Endodermal cell (in vitro differentiated cells): ENCODE results near the gene ZBTB40. TPM values are rescaled to one million over a fixed set of nuclear protein-coding genes. Genes with fewer than 3 reads are reported as not detected.

Experiments
- DNase-seq: peaks from one replicate; pipeline ENCODE4 v3.0.0-alpha.2; 2017
- H3K27ac ChIP-seq: 2 replicates; pipeline ENCODE4 v1.5.1; 2013; ENCODE audit warnings: mild to moderate bottlenecking, low read depth, low read length, moderate library complexity
- H3K27me3 ChIP-seq: 2 replicates; pipeline ENCODE4 v1.6.1; 2013; ENCODE audit warnings: mild to moderate bottlenecking, low read length, moderate library complexity; ENCODE audit not compliant: insufficient read depth, control insufficient read depth, poor library complexity, severe bottlenecking
- H3K36me3 ChIP-seq: 2 replicates; pipeline ENCODE4 v1.7.0; 2013; ENCODE audit warnings: mild to moderate bottlenecking, low read length, moderate library complexity; ENCODE audit not compliant: control insufficient read depth, insufficient read depth
- H3K4me1 ChIP-seq: one replicate; pipeline ENCODE4 v1.7.0; 2013; ENCODE audit warnings: low read length; ENCODE audit not compliant: control insufficient read depth, insufficient read depth
- H3K4me3 ChIP-seq: 2 replicates; pipeline ENCODE4 v1.5.1; 2013; ENCODE audit warnings: mild to moderate bottlenecking, low read length, moderate library complexity
- H3K9ac ChIP-seq: 2 replicates; pipeline ENCODE4 v1.6.1; 2013; ENCODE audit warnings: mild to moderate bottlenecking, low read length, moderate library complexity; ENCODE audit not compliant: poor library complexity, severe bottlenecking; ENCODE audit errors: extremely low read depth
- H3K9me3 ChIP-seq: 2 replicates; pipeline ENCODE4 v1.6.1; 2013; ENCODE audit warnings: mild to moderate bottlenecking, low read length, moderate library complexity; ENCODE audit not compliant: control insufficient read depth
- H3K27ac Mint-ChIP-seq: 2 replicates; pipeline ENCODE4 v1.8.0; 2020; ENCODE audit warnings: mixed read lengths
- H3K27me3 Mint-ChIP-seq: 2 replicates; pipeline ENCODE4 v1.8.0; 2021; ENCODE audit warnings: mild to moderate bottlenecking, mixed read lengths; ENCODE audit not compliant: insufficient read depth
- H3K36me3 Mint-ChIP-seq: 2 replicates; pipeline ENCODE4 v1.8.0; 2020; ENCODE audit warnings: low read depth, mixed read lengths
- H3K4me1 Mint-ChIP-seq: 2 replicates; pipeline ENCODE4 v1.8.0; 2020; ENCODE audit warnings: mixed read lengths
- H3K4me3 Mint-ChIP-seq: 2 replicates; pipeline ENCODE4 v1.8.0; 2020; ENCODE audit warnings: mild to moderate bottlenecking, moderate library complexity, mixed read lengths
- H3K9me3 Mint-ChIP-seq: 2 replicates; pipeline ENCODE4 v1.8.0; 2020; ENCODE audit warnings: mild to moderate bottlenecking, mixed read lengths
- CTCF ChIP-seq: fragments of 200-600 bp; sonication (generic); conservative IDR thresholded peaks from 2 replicates; pipeline ENCODE4 v1.5.0; 2021; ENCODE audit warnings: antibody characterized with exemption, mild to moderate bottlenecking
- WGBS, 2 experiments: methylation state at CpG; one replicate each; pipeline versions ENCODE4 v1.1.5 to v1.1.7; 2013; ENCODE audit warnings: missing lambda C conversion rate in 2 of 2, mixed read lengths in 1 of 2; ENCODE audit not compliant: insufficient coverage in 1 of 2, insufficient read length in 1 of 2; 5-methylcytosine and 5-hydroxymethylcytosine counted together
- total RNA-seq, 2 donors: library from RNA; stranded (reverse); fragmentation: NEBNext Ultra II Directional in 1 of 2; extraction: Animal tissue kit (Norgen Biotek cat#: 25700) in 1 of 2; gene quantifications; 2 replicates in 1 of 2; 3 replicates in 1 of 2; pipeline ENCODE4 v1.2.1, GENCODE V29; 2021

Gene ZBTB40
- total RNA-seq, 2 donors from 2014 or later, result 18.5 to 29.7 TPM

- Histone ChIP-seq H3K4me3 (no peak overlapping the region), H3K36me3 (no peaks in the 10 kb centered on the region), H3K27me3 (peaks cover 14% of the 10 kb centered on the region), H3K27ac (no peak overlapping the region), H3K9me3 (no peaks in the 10 kb centered on the region), H3K4me1 (no peaks in the 10 kb centered on the region), H3K9ac (no peak overlapping the region)
- Mint-ChIP-seq H3K4me1 (no peaks in the 10 kb centered on the region), H3K36me3 (no peaks in the 10 kb centered on the region), H3K4me3 (no peak overlapping the region), H3K27ac (no peak overlapping the region), H3K9me3 (no peaks in the 10 kb centered on the region), H3K27me3 (peaks cover 9% of the 10 kb centered on the region)
- WGBS, 2 experiments, result 90 to 98% methylated on average over 7 to 9 of the region's 9 CpGs
- no peak for TF ChIP-seq CTCF
- no peak for DNase-seq
Observed at GRCh38 chr1:22542886-22543285, 91.2 kb downstream of the ZBTB40 start.

- Mint-ChIP-seq H3K4me1 (no peaks in the 10 kb centered on the region), H3K36me3 (no peaks in the 10 kb centered on the region), H3K27ac (no peak overlapping the region), H3K9me3 (no peaks in the 10 kb centered on the region), H3K27me3 (peaks cover 14% of the 10 kb centered on the region), H3K4me3 (no peak overlapping the region)
- no peak overlapping the region for H3K9ac ChIP-seq
- no peak for DNase-seq
- no peaks in the 10 kb centered on the region for H3K36me3 ChIP-seq
- 88 to 91% methylated on average over 6 of the region's 6 CpGs for whole genome bisulfite sequencing, 2 experiments
- H3K4me1 ChIP-seq, result no peaks in the 10 kb centered on the region
- no peak for TF ChIP-seq CTCF
- H3K4me3 ChIP-seq, result no peak overlapping the region
- no peak overlapping the region for H3K27ac ChIP-seq
- H3K27me3 ChIP-seq, result peaks cover 21% of the 10 kb centered on the region
- H3K9me3 ChIP-seq, result no peaks in the 10 kb centered on the region
Observed at GRCh38 chr1:22543679-22544078, 92.0 kb downstream of the ZBTB40 start.

GRCh38 chr1:22544606-22545005 is 93.0 kb downstream of the ZBTB40 start:
- DNase-seq, result no peak
- Histone ChIP-seq H3K4me3 (no peak overlapping the region), H3K27ac (no peak overlapping the region), H3K27me3 (peaks cover 21% of the 10 kb centered on the region), H3K36me3 (no peaks in the 10 kb centered on the region), H3K4me1 (no peaks in the 10 kb centered on the region), H3K9ac (no peak overlapping the region), H3K9me3 (no peaks in the 10 kb centered on the region)
- 95 to 96% methylated on average over 11 to 12 of the region's 12 CpGs for WGBS, 2 experiments
- H3K27me3 Mint-ChIP-seq, result peaks cover 14% of the 10 kb centered on the region
- H3K36me3 Mint-ChIP-seq, result no peaks in the 10 kb centered on the region
- H3K4me1 Mint-ChIP-seq, result no peaks in the 10 kb centered on the region
- no peak overlapping the region for H3K4me3 Mint-ChIP-seq
- TF ChIP-seq CTCF, result no peak
- no peaks in the 10 kb centered on the region for H3K9me3 Mint-ChIP-seq
- H3K27ac Mint-ChIP-seq, result no peak overlapping the region
